Panc1 (cell line): ENCODE measurements around the gene FPR1. TPM values are rescaled to one million over a fixed set of nuclear protein-coding genes. Genes with fewer than 3 reads are reported as not detected.

Experiments
- ATAC-seq: fragments of 200-7000 bp; cut with Tn5 transposase; 2 replicates; pipeline ENCODE4 v1.9.1; 2020; ENCODE audit warnings: mild to moderate bottlenecking, moderate library complexity
- BruUV-seq: library from RNA; stranded (reverse); fragments of 400-500 nt; replicated peaks from 2 replicates; lab custom pipeline; 2021; lab: Mats Ljungman, UMichigan
- CTCF ChIA-PET: fragments of 300-600 bp; sonication (Branson Sonifier 250); formaldehyde crosslinking; loops from one replicate; lab custom pipeline; 2022; ENCODE audit warnings: antibody characterized with exemption; lab: Charles Lee
- POLR2A ChIA-PET: fragments of 300-600 bp; sonication (Branson Sonifier 250); formaldehyde crosslinking; loops from one replicate; lab custom pipeline; 2022; ENCODE audit warnings: antibody characterized with exemption; lab: Charles Lee
- DNase-seq: peaks from one replicate; pipeline ENCODE4 v3.0.0-alpha.2; 2010; ENCODE audit warnings: low read depth, low spot score
- H3K27ac ChIP-seq: 2 replicates; pipeline ENCODE4 v1.5.1; 2011; ENCODE audit warnings: mild to moderate bottlenecking, low read length, inconsistent platforms
- H3K27me3 ChIP-seq: fragments of 200-500 bp; sonication (Bioruptor generic); 2 replicates; pipeline ENCODE4 v1.6.0; 2014; ENCODE audit warnings: low read length, inconsistent platforms; ENCODE audit not compliant: control insufficient read depth, insufficient read depth
- H3K36me3 ChIP-seq: fragments of 200-500 bp; sonication (Bioruptor generic); 2 replicates; pipeline ENCODE4 v1.5.1; 2014; ENCODE audit warnings: inconsistent platforms, mild to moderate bottlenecking, low read length, moderate library complexity; ENCODE audit not compliant: control insufficient read depth, insufficient read depth
- H3K4me1 ChIP-seq: 2 replicates; pipeline ENCODE4 v1.5.1; 2011; ENCODE audit warnings: inconsistent platforms, mild to moderate bottlenecking, low read length, moderate library complexity; ENCODE audit not compliant: control insufficient read depth, insufficient read depth
- H3K4me3 ChIP-seq, 2 experiments: 2 replicates each; pipeline ENCODE4 v1.5.1; 2011 to 2012; ENCODE audit warnings: low read depth in 2 of 2, low read length in 2 of 2, mild to moderate bottlenecking in 2 of 2, inconsistent platforms in 1 of 2, moderate library complexity in 1 of 2
- H3K9me3 ChIP-seq: fragments of 200-500 bp; sonication (Bioruptor generic); 2 replicates; pipeline ENCODE4 v1.5.1; 2014; ENCODE audit warnings: low read depth, mild to moderate bottlenecking, inconsistent platforms, low read length, moderate library complexity; ENCODE audit not compliant: control insufficient read depth, insufficient read depth
- CTCF ChIP-seq: fragments of 450-650 bp; IDR thresholded peaks from 2 replicates; pipeline ENCODE4 v1.5.1; 2017; ENCODE audit warnings: mild to moderate bottlenecking
- POLR2AphosphoS5 ChIP-seq: IDR thresholded peaks from 2 replicates; pipeline ENCODE4 v1.6.1; 2012; ENCODE audit warnings: mild to moderate bottlenecking, low read depth, low read length, moderate library complexity
- REST ChIP-seq, 2 experiments: IDR thresholded peaks; 2 replicates each; pipeline ENCODE4 v1.6.1; 2011 to 2012; ENCODE audit warnings: low read depth in 2 of 2, control low read depth in 1 of 2, low read length in 1 of 2, mild to moderate bottlenecking in 1 of 2, moderate library complexity in 1 of 2; ENCODE audit not compliant: insufficient read depth in 1 of 2
- SIN3A ChIP-seq: IDR thresholded peaks from 2 replicates; pipeline ENCODE4 v1.6.1; 2012; ENCODE audit warnings: low read depth, mild to moderate bottlenecking, low read length, moderate library complexity, borderline replicate concordance; ENCODE audit not compliant: insufficient read depth
- TCF7L2 ChIP-seq: IDR thresholded peaks from 2 replicates; pipeline ENCODE4 v1.6.1; 2011; ENCODE audit warnings: mild to moderate bottlenecking, low read depth, low read length, inconsistent platforms
- in situ Hi-C: cut with HindIII; loops from 2 replicates; pipeline ENCODE4 v1.10.0; 2016; ENCODE audit warnings: low sequenced_read_pairs, low pct_unique_long_range_greater_than_20kb
- intact Hi-C: fragments of 100-400 bp; cut with micrococcal nuclease; formaldehyde crosslinking; loops from one replicate; pipeline ENCODE4 v1.10.0; 2022; ENCODE audit not compliant: unreplicated experiment
- total RNA-seq: library from RNA; stranded (reverse); gene quantifications from one replicate; pipeline ENCODE4 v1.2.1, GENCODE V29; 2021; ENCODE audit not compliant: unreplicated experiment

FPR1 gene
- total RNA-seq, 1 experiment from 2014 or later: not detected

GRCh38 chr19:51772977-51773376 lies 21.3 kb upstream of the FPR1 start:
- no peak for TF ChIP-seq SIN3A
- peak; percentile 15; the same call in 1 of the 2 replicates for TF ChIP-seq CTCF
- intact Hi-C loops: no loop called here
- Histone ChIP-seq H3K27ac (no peak overlapping the region), H3K4me1 (no peaks in the 10 kb centered on the region), H3K27me3 (0 out of 2 replicates have a peak, but pooled peaks cover 2% of the 10 kb centered on the region), H3K4me3 (no peak overlapping the region), H3K36me3 (no peaks in the 10 kb centered on the region), H3K9me3 (no peaks in the 10 kb centered on the region)
- ChIA-PET CTCF (no interaction called here), POLR2A (no interaction called here)
- in situ Hi-C loops: no loop called here
- ATAC-seq: no peak
- no TSS peak for BruUV-seq
- no peak for DNase-seq

GRCh38 chr19:51771376-51772130 lies 19.9 kb upstream of the FPR1 start:
- Histone ChIP-seq H3K4me3 (no peak overlapping the region), H3K9me3 (no peaks in the 10 kb centered on the region), H3K4me1 (no peaks in the 10 kb centered on the region), H3K27me3 (0 out of 2 replicates have a peak, but pooled peaks cover 2% of the 10 kb centered on the region), H3K36me3 (no peaks in the 10 kb centered on the region), H3K27ac (no peak overlapping the region)
- no TSS peak for BruUV-seq
- TF ChIP-seq REST (IDR thresholded peaks at IDR 0.05; ENCODE audit: insufficient read depth in 1 of 2, low read depth in 2 of 2, low read length in 1 of 2): no peak
- no peak for TF ChIP-seq TCF7L2
- no peak for TF ChIP-seq SIN3A
- TF ChIP-seq CTCF: no peak
- TF ChIP-seq POLR2AphosphoS5: no peak
- in situ Hi-C loops (no loop called here), intact Hi-C loops (no loop called here)
- DNase-seq (no peak), ATAC-seq (no peak)
- ChIA-PET POLR2A (no interaction called here), CTCF (no interaction called here)
